ENCODE measurements around the gene FOSL2.

DNA sequence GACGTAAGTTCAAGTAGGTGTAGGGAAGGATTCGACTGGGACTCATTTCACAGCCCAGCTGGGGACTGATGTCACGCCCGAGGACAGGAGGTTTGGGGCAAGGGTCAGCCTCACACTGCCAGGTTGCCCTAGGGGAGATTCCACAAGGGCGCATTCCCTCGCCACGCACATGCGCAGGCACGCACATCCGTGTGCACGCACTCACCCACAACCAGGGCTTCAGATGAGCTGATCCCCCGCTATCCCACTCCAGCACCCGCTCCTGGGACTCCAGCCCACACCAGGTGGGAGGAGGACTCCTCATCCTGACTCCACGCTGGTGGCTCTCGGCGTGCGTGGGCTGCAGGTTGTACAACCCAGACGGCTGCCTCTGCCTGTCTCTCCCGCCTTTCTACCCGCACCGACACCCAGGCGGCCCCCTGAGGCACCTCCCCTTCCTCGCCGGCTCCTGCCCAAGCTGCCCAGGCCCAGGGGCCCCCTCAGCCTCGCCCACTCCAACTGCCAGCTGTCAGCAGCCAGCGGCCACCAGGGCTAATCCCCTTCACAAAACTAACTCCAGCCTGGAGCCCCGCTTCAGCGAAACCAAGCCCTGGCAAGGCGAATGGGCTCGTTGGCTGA is 47.8 kb upstream of the FOSL2 start:
- TF ChIP-seq EZH2phosphoT487 (IDR thresholded peaks at IDR 0.05; ENCODE audit: borderline replicate concordance, low read length) (no peak), EZH2 (IDR thresholded peaks at IDR 0.05; ENCODE audit: low read length, unreplicated experiment) (no peak)
- TF ChIP-seq, protein P1, sequence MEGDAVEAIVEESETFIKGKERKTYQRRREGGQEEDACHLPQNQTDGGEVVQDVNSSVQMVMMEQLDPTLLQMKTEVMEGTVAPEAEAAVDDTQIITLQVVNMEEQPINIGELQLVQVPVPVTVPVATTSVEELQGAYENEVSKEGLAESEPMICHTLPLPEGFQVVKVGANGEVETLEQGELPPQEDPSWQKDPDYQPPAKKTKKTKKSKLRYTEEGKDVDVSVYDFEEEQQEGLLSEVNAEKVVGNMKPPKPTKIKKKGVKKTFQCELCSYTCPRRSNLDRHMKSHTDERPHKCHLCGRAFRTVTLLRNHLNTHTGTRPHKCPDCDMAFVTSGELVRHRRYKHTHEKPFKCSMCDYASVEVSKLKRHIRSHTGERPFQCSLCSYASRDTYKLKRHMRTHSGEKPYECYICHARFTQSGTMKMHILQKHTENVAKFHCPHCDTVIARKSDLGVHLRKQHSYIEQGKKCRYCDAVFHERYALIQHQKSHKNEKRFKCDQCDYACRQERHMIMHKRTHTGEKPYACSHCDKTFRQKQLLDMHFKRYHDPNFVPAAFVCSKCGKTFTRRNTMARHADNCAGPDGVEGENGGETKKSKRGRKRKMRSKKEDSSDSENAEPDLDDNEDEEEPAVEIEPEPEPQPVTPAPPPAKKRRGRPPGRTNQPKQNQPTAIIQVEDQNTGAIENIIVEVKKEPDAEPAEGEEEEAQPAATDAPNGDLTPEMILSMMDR (conservative IDR thresholded peaks at IDR 0.05; ENCODE audit: low read depth, low read length): no peak

All from PC-3 (cell line).